ENCODE results near the gene SHISA7. TPM values are rescaled to one million over a fixed set of nuclear protein-coding genes. Genes with fewer than 3 reads are reported as not detected.

Gene SHISA7
- total RNA-seq, 5 donors from 2014 or later (not counting 1 experiment from before 2014, with no cell fraction given) = not detected

GRCh38 chr19:55441692-55442321, 1.3 kb downstream of the SHISA7 start:
- 2% methylated on average over 33 of the region's 39 CpGs for WGBS (ENCODE audit: insufficient coverage)
- Mint-ChIP-seq H3K9me3 (no peaks in the 10 kb centered on the region), H3K4me1 (peaks cover 19 to 32% (median 31%) of the 10 kb centered on the region in 3 donors), H3K27me3 (peaks cover 59 to 76% of the 10 kb centered on the region in 2 donors), H3K36me3 (no peaks in the 10 kb centered on the region), H3K4me3 (peak overlapping the region in 2 of 3 donors; percentile 21 to 72), H3K27ac (no peak overlapping the region)
- Histone ChIP-seq H3K4me3 (ENCODE audit: control insufficient read depth in 1 of 2, extremely low read depth in 1 of 2, low read length in 1 of 2) (no peak overlapping the region), H3K36me3 (ENCODE audit: control insufficient read depth in 2 of 2, extremely low read depth in 1 of 2, insufficient read depth in 1 of 2, low read length in 1 of 2) (no peaks in the 10 kb centered on the region), H3K27ac (ENCODE audit: low read length) (no peak overlapping the region), H3K4me1 (ENCODE audit: control insufficient read depth in 1 of 2, extremely low read depth in 1 of 2, insufficient read depth in 2 of 2, low read length in 2 of 2) (peaks cover 4 to 29% of the 10 kb centered on the region in 2 experiments), H3K9me3 (no peaks in the 10 kb centered on the region), H3K27me3 (replicated peaks in 1 of 2; ENCODE audit: control insufficient read depth in 2 of 2, extremely low read depth in 1 of 2, insufficient read depth in 2 of 2, low read length in 1 of 2) (peaks cover 16 to 93% of the 10 kb centered on the region in 2 experiments)
- ChIA-PET POLR2A (no interaction called here), CTCF (interaction anchor here in 1 of 2 donors (0.6 kb wide), 1 partner anchor 19 kb away, joined by 4 read pairs; no protein-coding TSS in a partner anchor)
- no peak for DNase-seq
- ATAC-seq (replicated peaks in 1 of 4) = peak in 3 of 4 experiments; percentile 13 to 31 (median 21)

GRCh38 chr19:55441319-55441691, 1.8 kb downstream of the SHISA7 start:
- peaks cover 16 to 93% of the 10 kb centered on the region in 2 experiments for H3K27me3 ChIP-seq (replicated peaks in 1 of 2; ENCODE audit: control insufficient read depth in 2 of 2, extremely low read depth in 1 of 2, insufficient read depth in 2 of 2, low read length in 1 of 2)
- H3K9me3 ChIP-seq = no peaks in the 10 kb centered on the region
- Mint-ChIP-seq H3K4me1 (peaks cover 19 to 32% (median 31%) of the 10 kb centered on the region in 3 donors), H3K27ac (peak overlapping the region in 1 of 2 donors; percentile 8), H3K4me3 (peak overlapping the region in 2 of 3 donors; percentile 11 to 72), H3K27me3 (peaks cover 63 to 81% of the 10 kb centered on the region in 2 donors), H3K36me3 (no peaks in the 10 kb centered on the region), H3K9me3 (no peaks in the 10 kb centered on the region)
- DNase-seq (no peak), ATAC-seq (replicated peaks in 1 of 4) (peak in 1 of 4 experiments; percentile 29)
- H3K4me3 ChIP-seq (ENCODE audit: control insufficient read depth in 1 of 2, extremely low read depth in 1 of 2, low read length in 1 of 2) = no peak overlapping the region
- H3K27ac ChIP-seq (ENCODE audit: low read length) = no peak overlapping the region
- CTCF ChIA-PET = interaction anchor here in 1 of 2 donors (0.6 kb wide), 1 partner anchor 19 kb away, joined by 4 read pairs; no protein-coding TSS in a partner anchor
- no peaks in the 10 kb centered on the region for H3K36me3 ChIP-seq (ENCODE audit: control insufficient read depth in 2 of 2, extremely low read depth in 1 of 2, insufficient read depth in 1 of 2, low read length in 1 of 2)
- WGBS (ENCODE audit: insufficient coverage) = 3% methylated on average over 19 of the region's 21 CpGs
- peaks cover 4 to 29% of the 10 kb centered on the region in 2 experiments for H3K4me1 ChIP-seq (ENCODE audit: control insufficient read depth in 1 of 2, extremely low read depth in 1 of 2, insufficient read depth in 2 of 2, low read length in 2 of 2)
- POLR2A ChIA-PET = no interaction called here

- H3K4me3 Mint-ChIP-seq = peak overlapping the region in 1 of 3 donors; percentile 72
These were observed 2.5 kb downstream of the SHISA7 start for GRCh38 chr19:55440411-55441105.

GRCh38 chr19:55439052-55439451, 4.0 kb downstream of the SHISA7 start:
- H3K4me3 Mint-ChIP-seq = no peak overlapping the region
- no peaks in the 10 kb centered on the region for H3K36me3 ChIP-seq (ENCODE audit: control insufficient read depth in 2 of 2, extremely low read depth in 1 of 2, insufficient read depth in 1 of 2, low read length in 1 of 2)
- ChIA-PET POLR2A (interaction anchor here in 1 of 2 donors (0.8 kb wide), 1 partner anchor 20 kb away, joined by 6 read pairs; no protein-coding TSS in a partner anchor), CTCF (no interaction called here)
- no peaks in the 10 kb centered on the region for H3K9me3 ChIP-seq
- no peak overlapping the region for H3K27ac ChIP-seq (ENCODE audit: low read length)
- no peaks in the 10 kb centered on the region for H3K9me3 Mint-ChIP-seq
- peaks cover 4 to 29% of the 10 kb centered on the region in 2 experiments for H3K4me1 ChIP-seq (ENCODE audit: control insufficient read depth in 1 of 2, extremely low read depth in 1 of 2, insufficient read depth in 2 of 2, low read length in 2 of 2)
- DNase-seq = no peak
- H3K4me1 Mint-ChIP-seq = peaks cover 19 to 32% (median 31%) of the 10 kb centered on the region in 3 donors
- H3K36me3 Mint-ChIP-seq = no peaks in the 10 kb centered on the region
- H3K27me3 ChIP-seq (replicated peaks in 1 of 2; ENCODE audit: control insufficient read depth in 2 of 2, extremely low read depth in 1 of 2, insufficient read depth in 2 of 2, low read length in 1 of 2) = peaks cover 15 to 84% of the 10 kb centered on the region in 2 experiments
- ATAC-seq (replicated peaks in 1 of 4) = no peak
- no peak overlapping the region for H3K4me3 ChIP-seq (ENCODE audit: control insufficient read depth in 1 of 2, extremely low read depth in 1 of 2, low read length in 1 of 2)
- WGBS (ENCODE audit: insufficient coverage) = 71% methylated on average over 5 of the region's 5 CpGs
- H3K27ac Mint-ChIP-seq = peak overlapping the region; percentile 6 to 15
- H3K27me3 Mint-ChIP-seq = peaks cover 49 to 64% of the 10 kb centered on the region in 2 donors

More at GRCh38 chr19:55440411-55441105, 2.5 kb downstream of the SHISA7 start:
- Histone ChIP-seq H3K4me1 (ENCODE audit: control insufficient read depth in 1 of 2, extremely low read depth in 1 of 2, insufficient read depth in 2 of 2, low read length in 2 of 2) (peaks cover 4 to 29% of the 10 kb centered on the region in 2 experiments), H3K27me3 (replicated peaks in 1 of 2; ENCODE audit: control insufficient read depth in 2 of 2, extremely low read depth in 1 of 2, insufficient read depth in 2 of 2, low read length in 1 of 2) (peaks cover 16 to 88% of the 10 kb centered on the region in 2 experiments), H3K36me3 (ENCODE audit: control insufficient read depth in 2 of 2, extremely low read depth in 1 of 2, insufficient read depth in 1 of 2, low read length in 1 of 2) (no peaks in the 10 kb centered on the region), H3K9me3 (no peaks in the 10 kb centered on the region), H3K27ac (ENCODE audit: low read length) (no peak overlapping the region), H3K4me3 (ENCODE audit: control insufficient read depth in 1 of 2, extremely low read depth in 1 of 2, low read length in 1 of 2) (peak overlapping the region in 1 of 2 donors; percentile 20)
- ChIA-PET POLR2A (no interaction called here), CTCF (no interaction called here)
- peaks cover 19 to 32% (median 31%) of the 10 kb centered on the region in 3 donors for H3K4me1 Mint-ChIP-seq
- peak in 1 of 35 experiments; percentile 32 for DNase-seq
- ATAC-seq (replicated peaks in 1 of 4) = peak in 1 of 4 experiments; percentile 48
- H3K27me3 Mint-ChIP-seq = peaks cover 58 to 78% of the 10 kb centered on the region in 2 donors
- H3K27ac Mint-ChIP-seq = peak overlapping the region in 1 of 2 donors; percentile 8
- WGBS (ENCODE audit: insufficient coverage) = 17% methylated on average over 31 of the region's 39 CpGs
- H3K9me3 Mint-ChIP-seq = no peaks in the 10 kb centered on the region
- H3K36me3 Mint-ChIP-seq = no peaks in the 10 kb centered on the region

GRCh38 chr19:55437410-55437809, 5.7 kb downstream of the SHISA7 start:
- ChIA-PET POLR2A (interaction anchor here in 1 of 2 donors (0.6 kb wide), 1 partner anchor 24 kb away, joined by 3 read pairs; no protein-coding TSS in a partner anchor), CTCF (no interaction called here)
- Histone ChIP-seq H3K4me3 (ENCODE audit: control insufficient read depth in 1 of 2, extremely low read depth in 1 of 2, low read length in 1 of 2) (no peak overlapping the region), H3K9me3 (no peaks in the 10 kb centered on the region), H3K27ac (ENCODE audit: low read length) (no peak overlapping the region), H3K36me3 (ENCODE audit: control insufficient read depth in 2 of 2, extremely low read depth in 1 of 2, insufficient read depth in 1 of 2, low read length in 1 of 2) (no peaks in the 10 kb centered on the region), H3K27me3 (replicated peaks in 1 of 2; ENCODE audit: control insufficient read depth in 2 of 2, extremely low read depth in 1 of 2, insufficient read depth in 2 of 2, low read length in 1 of 2) (peaks cover 20 to 81% of the 10 kb centered on the region in 2 experiments), H3K4me1 (ENCODE audit: control insufficient read depth in 1 of 2, extremely low read depth in 1 of 2, insufficient read depth in 2 of 2, low read length in 2 of 2) (peaks cover 4 to 21% of the 10 kb centered on the region in 2 experiments)
- H3K4me3 Mint-ChIP-seq = no peak overlapping the region
- H3K27me3 Mint-ChIP-seq = peaks cover 42 to 58% of the 10 kb centered on the region in 2 donors
- H3K36me3 Mint-ChIP-seq = no peaks in the 10 kb centered on the region
- DNase-seq (peak in 1 of 35 experiments; percentile 45), ATAC-seq (replicated peaks in 1 of 4) (peak in 2 of 4 experiments; percentile 19 to 26)
- no peaks in the 10 kb centered on the region for H3K9me3 Mint-ChIP-seq
- H3K4me1 Mint-ChIP-seq = peaks cover 15 to 20% (median 19%) of the 10 kb centered on the region in 3 donors
- no peak overlapping the region for H3K27ac Mint-ChIP-seq
- WGBS (ENCODE audit: insufficient coverage) = 9% methylated on average over 11 of the region's 17 CpGs

GRCh38 chr19:55436847-55437246, 6.3 kb downstream of the SHISA7 start:
- DNase-seq = no peak
- peaks cover 46 to 59% of the 10 kb centered on the region in 2 donors for H3K27me3 Mint-ChIP-seq
- Histone ChIP-seq H3K9me3 (no peaks in the 10 kb centered on the region), H3K4me3 (ENCODE audit: control insufficient read depth in 1 of 2, extremely low read depth in 1 of 2, low read length in 1 of 2) (no peak overlapping the region), H3K27me3 (replicated peaks in 1 of 2; ENCODE audit: control insufficient read depth in 2 of 2, extremely low read depth in 1 of 2, insufficient read depth in 2 of 2, low read length in 1 of 2) (peaks cover 20 to 84% of the 10 kb centered on the region in 2 experiments), H3K4me1 (ENCODE audit: control insufficient read depth in 1 of 2, extremely low read depth in 1 of 2, insufficient read depth in 2 of 2, low read length in 2 of 2) (peaks cover 2 to 19% of the 10 kb centered on the region in 2 experiments), H3K36me3 (ENCODE audit: control insufficient read depth in 2 of 2, extremely low read depth in 1 of 2, insufficient read depth in 1 of 2, low read length in 1 of 2) (no peaks in the 10 kb centered on the region), H3K27ac (ENCODE audit: low read length) (no peak overlapping the region)
- ATAC-seq (replicated peaks in 1 of 4) = no peak
- H3K36me3 Mint-ChIP-seq = no peaks in the 10 kb centered on the region
- peaks cover 14 to 19% (median 17%) of the 10 kb centered on the region in 3 donors for H3K4me1 Mint-ChIP-seq
- H3K9me3 Mint-ChIP-seq = no peaks in the 10 kb centered on the region
- 55% methylated on average over 8 of the region's 8 CpGs for WGBS (ENCODE audit: insufficient coverage)
- H3K4me3 Mint-ChIP-seq = no peak overlapping the region
- POLR2A ChIA-PET = no interaction called here
- H3K27ac Mint-ChIP-seq = peak overlapping the region in 1 of 2 donors; percentile 43
- CTCF ChIA-PET = no interaction called here
